MCF 10A (cell line): Measurements from ENCODE around the gene PIGR. TPM values are rescaled to one million over a fixed set of nuclear protein-coding genes. Genes with fewer than 3 reads are reported as not detected.

Source experiments
- BruUV-seq: library from RNA; stranded (reverse); fragments of 400-500 nt; replicated peaks from 2 replicates; lab custom pipeline; 2021; lab: Mats Ljungman, UMichigan
- CTCF ChIA-PET: fragments of 300-600 bp; sonication (Branson Sonifier 250); formaldehyde crosslinking; extraction: SDS; loops from one replicate; lab custom pipeline; 2021; ENCODE audit warnings: antibody characterized with exemption, inconsistent platforms; lab: Yijun Ruan, JAX
- POLR2A ChIA-PET: fragments of 300-600, 350-650 bp; sonication (Branson Sonifier 250); formaldehyde crosslinking; extraction: SDS; loops from one replicate; lab custom pipeline; 2020; ENCODE audit warnings: antibody characterized with exemption, inconsistent platforms; lab: Yijun Ruan, JAX
- DNase-seq: peaks from one replicate; pipeline ENCODE4 v3.0.0-alpha.2; 2018; ENCODE audit not compliant: unreplicated experiment
- H3K27ac Mint-ChIP-seq: one replicate; pipeline ENCODE4 v1.8.0; 2022; ENCODE audit warnings: mild to moderate bottlenecking, low read depth, mixed read lengths; ENCODE audit not compliant: unreplicated experiment
- H3K27me3 Mint-ChIP-seq: one replicate; pipeline ENCODE4 v1.8.0; 2022; ENCODE audit warnings: mixed read lengths; ENCODE audit not compliant: insufficient read depth, unreplicated experiment
- H3K36me3 Mint-ChIP-seq: one replicate; pipeline ENCODE4 v1.8.0; 2022; ENCODE audit warnings: mild to moderate bottlenecking, moderate library complexity, mixed read lengths; ENCODE audit not compliant: insufficient read depth, unreplicated experiment
- H3K4me1 Mint-ChIP-seq: one replicate; pipeline ENCODE4 v1.8.0; 2022; ENCODE audit warnings: mixed read lengths; ENCODE audit not compliant: insufficient read depth, unreplicated experiment
- H3K4me3 Mint-ChIP-seq: one replicate; pipeline ENCODE4 v1.8.0; 2022; ENCODE audit warnings: mild to moderate bottlenecking, moderate library complexity, mixed read lengths; ENCODE audit not compliant: unreplicated experiment
- H3K9me3 Mint-ChIP-seq: one replicate; pipeline ENCODE4 v1.8.0; 2022; ENCODE audit warnings: mixed read lengths; ENCODE audit not compliant: unreplicated experiment
- CTCF ChIP-seq: fragments of 200-600 bp; IDR thresholded peaks from one replicate; pipeline ENCODE4 v1.8.0; 2022; ENCODE audit warnings: antibody characterized with exemption, mild to moderate bottlenecking; ENCODE audit not compliant: unreplicated experiment
- intact Hi-C: fragments of 100-400 bp; cut with micrococcal nuclease; formaldehyde crosslinking; loops from 2 replicates; pipeline ENCODE4 v1.14.1; 2022
- total RNA-seq: library from RNA; stranded (reverse); gene quantifications from 2 replicates; pipeline ENCODE4 v1.2.3, GENCODE V29; 2022

PIGR gene
- total RNA-seq, 1 experiment from 2014 or later, result not detected

- Mint-ChIP-seq H3K4me1 (peaks cover 8% of the 10 kb centered on the region), H3K4me3 (no peak overlapping the region), H3K36me3 (no peaks in the 10 kb centered on the region), H3K27ac (no peak overlapping the region), H3K27me3 (peaks cover 23% of the 10 kb centered on the region), H3K9me3 (no peaks in the 10 kb centered on the region)
- TF ChIP-seq CTCF, result no peak
- ChIA-PET POLR2A (interaction anchor here (0.5 to 0.7 kb wide), 2 partner anchors 60 to 123 kb away, joined by 3 read pairs; no protein-coding TSS in a partner anchor), CTCF (interaction anchor here (0.7 to 4.4 kb wide), 9 partner anchors 12 to 405 kb away, joined by 3 to 20 read pairs (median 4); no protein-coding TSS in a partner anchor)
- DNase-seq, result no peak
- no TSS peak for BruUV-seq
- intact Hi-C loops, result no loop called here
These were observed 3.4 kb upstream of the PIGR start for GRCh38 chr1:206949641-206950040.

GRCh38 chr1:206949208-206949607 lies 2.9 kb upstream of the PIGR start:
- no peak for TF ChIP-seq CTCF
- ChIA-PET CTCF (interaction anchor here (1.0 to 4.4 kb wide), 6 partner anchors 13 to 404 kb away, joined by 3 to 20 read pairs (median 4); no protein-coding TSS in a partner anchor), POLR2A (interaction anchor here (0.5 kb wide), 1 partner anchor 123 kb away, joined by 3 read pairs; no protein-coding TSS in a partner anchor)
- H3K9me3 Mint-ChIP-seq, result no peaks in the 10 kb centered on the region
- H3K27ac Mint-ChIP-seq, result no peak overlapping the region
- DNase-seq, result no peak
- H3K27me3 Mint-ChIP-seq, result peaks cover 27% of the 10 kb centered on the region
- H3K36me3 Mint-ChIP-seq, result no peaks in the 10 kb centered on the region
- intact Hi-C loops, result no loop called here
- BruUV-seq, result no TSS peak
- no peak overlapping the region for H3K4me3 Mint-ChIP-seq
- peaks cover 8% of the 10 kb centered on the region for H3K4me1 Mint-ChIP-seq

- Mint-ChIP-seq H3K27me3 (peaks cover 39% of the 10 kb centered on the region), H3K4me3 (no peak overlapping the region), H3K4me1 (peaks cover 5% of the 10 kb centered on the region), H3K9me3 (no peaks in the 10 kb centered on the region), H3K27ac (no peak overlapping the region), H3K36me3 (no peaks in the 10 kb centered on the region)
- ChIA-PET POLR2A (interaction anchor here (1.1 kb wide), 1 partner anchor 35 kb away, joined by 3 read pairs; no protein-coding TSS in a partner anchor), CTCF (interaction anchor here (0.6 to 1.7 kb wide), 9 partner anchors 14 to 221 kb away, joined by 3 to 13 read pairs (median 4); no protein-coding TSS in a partner anchor)
- BruUV-seq, result no TSS peak
- no peak for DNase-seq
- intact Hi-C loops, result no loop called here
- no peak for TF ChIP-seq CTCF
These were observed 989 bp upstream of the PIGR start for GRCh38 chr1:206947255-206947654.

GRCh38 chr1:206945779-206946178 lies 487 bp downstream of the PIGR start:
- no peak for TF ChIP-seq CTCF
- Mint-ChIP-seq H3K27me3 (peaks cover 39% of the 10 kb centered on the region), H3K9me3 (no peaks in the 10 kb centered on the region), H3K36me3 (no peaks in the 10 kb centered on the region), H3K4me1 (no peaks in the 10 kb centered on the region), H3K27ac (no peak overlapping the region), H3K4me3 (no peak overlapping the region)
- no TSS peak for BruUV-seq
- POLR2A ChIA-PET, result interaction anchor here (0.6 to 0.7 kb wide), 2 partner anchors 35 to 74 kb away, joined by 3 to 4 read pairs; no protein-coding TSS in a partner anchor
- DNase-seq, result no peak
- CTCF ChIA-PET, result interaction anchor here (0.6 to 1.6 kb wide), 7 partner anchors 9 to 316 kb away, joined by 3 to 6 read pairs (median 4); no protein-coding TSS in a partner anchor
- intact Hi-C loops, result no loop called here
